ENCODE data around the gene ADCY4. TPM values are rescaled to one million over a fixed set of nuclear protein-coding genes. Genes with fewer than 3 reads are reported as not detected.

ADCY4 gene
- total RNA-seq, 1 donor from 2014 or later = 74.6 TPM

GRCh38 chr14:24314377-24315193, 20.3 kb downstream of the ADCY4 start:
- peak overlapping the region; percentile 52 for H3K27ac Mint-ChIP-seq (ENCODE audit: unreplicated experiment)
- no peak for DNase-seq (ENCODE audit: low spot score)
- no peak for TF ChIP-seq CTCF (IDR thresholded peaks at IDR 0.05; ENCODE audit: unreplicated experiment)
- peaks cover 52% of the 10 kb centered on the region for H3K4me1 Mint-ChIP-seq (ENCODE audit: unreplicated experiment)
- peak overlapping the region; percentile 60 for H3K4me3 Mint-ChIP-seq (ENCODE audit: unreplicated experiment)
- no peaks in the 10 kb centered on the region for H3K9me3 Mint-ChIP-seq (ENCODE audit: unreplicated experiment)
- H3K36me3 Mint-ChIP-seq (ENCODE audit: low read depth, unreplicated experiment) = peaks cover 29% of the 10 kb centered on the region
- H3K27me3 Mint-ChIP-seq (ENCODE audit: unreplicated experiment) = peaks cover 29% of the 10 kb centered on the region

- Mint-ChIP-seq H3K36me3 (ENCODE audit: low read depth, unreplicated experiment) (peaks cover 29% of the 10 kb centered on the region), H3K27me3 (ENCODE audit: unreplicated experiment) (peaks cover 28% of the 10 kb centered on the region), H3K4me3 (ENCODE audit: unreplicated experiment) (peak overlapping the region; percentile 60), H3K27ac (ENCODE audit: unreplicated experiment) (no peak overlapping the region), H3K4me1 (ENCODE audit: unreplicated experiment) (peaks cover 59% of the 10 kb centered on the region), H3K9me3 (ENCODE audit: unreplicated experiment) (no peaks in the 10 kb centered on the region)
- no peak for TF ChIP-seq CTCF (IDR thresholded peaks at IDR 0.05; ENCODE audit: unreplicated experiment)
- DNase-seq (ENCODE audit: low spot score) = no peak
Measured at GRCh38 chr14:24313913-24314312, 21.0 kb downstream of the ADCY4 start.

GRCh38 chr14:24312736-24313507, 21.9 kb downstream of the ADCY4 start:
- no peaks in the 10 kb centered on the region for H3K9me3 Mint-ChIP-seq (ENCODE audit: unreplicated experiment)
- peak overlapping the region; percentile 19 for H3K27ac Mint-ChIP-seq (ENCODE audit: unreplicated experiment)
- no peak for DNase-seq (ENCODE audit: low spot score)
- peak overlapping the region; percentile 72 for H3K4me3 Mint-ChIP-seq (ENCODE audit: unreplicated experiment)
- H3K4me1 Mint-ChIP-seq (ENCODE audit: unreplicated experiment) = peaks cover 68% of the 10 kb centered on the region
- peaks cover 26% of the 10 kb centered on the region for H3K27me3 Mint-ChIP-seq (ENCODE audit: unreplicated experiment)
- TF ChIP-seq CTCF (IDR thresholded peaks at IDR 0.05; ENCODE audit: unreplicated experiment) = no peak
- peaks cover 24% of the 10 kb centered on the region for H3K36me3 Mint-ChIP-seq (ENCODE audit: low read depth, unreplicated experiment)

- H3K36me3 Mint-ChIP-seq (ENCODE audit: low read depth, unreplicated experiment) = peaks cover 17% of the 10 kb centered on the region
- H3K4me3 Mint-ChIP-seq (ENCODE audit: unreplicated experiment) = peak overlapping the region; percentile 72
- H3K9me3 Mint-ChIP-seq (ENCODE audit: unreplicated experiment) = no peaks in the 10 kb centered on the region
- peaks cover 24% of the 10 kb centered on the region for H3K27me3 Mint-ChIP-seq (ENCODE audit: unreplicated experiment)
- no peak for TF ChIP-seq CTCF (IDR thresholded peaks at IDR 0.05; ENCODE audit: unreplicated experiment)
- no peak for DNase-seq (ENCODE audit: low spot score)
- peaks cover 69% of the 10 kb centered on the region for H3K4me1 Mint-ChIP-seq (ENCODE audit: unreplicated experiment)
- no peak overlapping the region for H3K27ac Mint-ChIP-seq (ENCODE audit: unreplicated experiment)
Measured at GRCh38 chr14:24311837-24312615, 22.8 kb downstream of the ADCY4 start.

All from endothelial cell (in vitro differentiated cells).